NCI-H345 (cell line): ENCODE measurements around the gene MKS1.

Experiments
- DNase-seq: peaks from one replicate; lab custom pipeline; 2025; lab: John Stamatoyannopoulos, UW

MKS1 gene

GRCh38 chr17:58200024-58200633 is 18.9 kb downstream of the MKS1 start:
- DNase-seq, result peak; percentile 34

- no peak for DNase-seq
Measured at GRCh38 chr17:58196610-58197009, 22.4 kb downstream of the MKS1 start.

- DNase-seq, result no peak
Measured at GRCh38 chr17:58195518-58196123, 23.4 kb downstream of the MKS1 start.

- no peak for DNase-seq
Measured at GRCh38 chr17:58193641-58194255, 25.3 kb downstream of the MKS1 start.

GRCh38 chr17:58192612-58193011 is 26.4 kb downstream of the MKS1 start, which contains the start of gene EPX:
TSS of gene EPX (plus strand) at chr17:58192726. CDS start at chr17:58192847, 121 bp downstream.
- DNase-seq, result no peak

GRCh38 chr17:58191241-58191896 is 27.7 kb downstream of the MKS1 start:
- no peak for DNase-seq

GRCh38 chr17:58189436-58190146 is 29.5 kb downstream of the MKS1 start:
- DNase-seq, result no peak

GRCh38 chr17:58187675-58188074 is 31.4 kb downstream of the MKS1 start:
- DNase-seq, result no peak

- DNase-seq, result no peak
Measured at GRCh38 chr17:58187063-58187462, 32.0 kb downstream of the MKS1 start.

GRCh38 chr17:58186591-58186990 is 32.5 kb downstream of the MKS1 start:
- no peak for DNase-seq

- no peak for DNase-seq
Measured at GRCh38 chr17:58184986-58185761, 33.9 kb downstream of the MKS1 start.

- no peak for DNase-seq
Measured at GRCh38 chr17:58184308-58184985, 34.6 kb downstream of the MKS1 start.

- DNase-seq, result no peak
Measured at GRCh38 chr17:58183514-58183913, 35.5 kb downstream of the MKS1 start.

- no peak for DNase-seq
Measured at GRCh38 chr17:58181796-58182195, 37.3 kb downstream of the MKS1 start.

- DNase-seq, result no peak
Measured at GRCh38 chr17:58176200-58176599, 42.9 kb downstream of the MKS1 start.

- no peak for DNase-seq
Measured at GRCh38 chr17:58174871-58175270, 44.2 kb downstream of the MKS1 start.

GRCh38 chr17:58172369-58173071 is 46.5 kb downstream of the MKS1 start:
- peak; percentile 43 for DNase-seq

- no peak for DNase-seq
Measured at GRCh38 chr17:58170622-58171021, 48.4 kb downstream of the MKS1 start.

- DNase-seq, result no peak
Measured at GRCh38 chr17:58166682-58167081, 52.4 kb downstream of the MKS1 start, which contains the start of gene OR4D2. TSS of gene OR4D2 (plus strand) at chr17:58166982. CDS start at chr17:58169656, 2,674 bp downstream.

GRCh38 chr17:58165981-58166380 is 53.1 kb downstream of the MKS1 start:
- DNase-seq, result no peak
